Neural cell (in vitro differentiated cells): ENCODE data around the gene BMPR1A. TPM values are rescaled to one million over a fixed set of nuclear protein-coding genes. Genes with fewer than 3 reads are reported as not detected.

ENCODE experiments used
- H2AFZ ChIP-seq: fragments of 200-600, 300-800 bp; sonication (generic), shearing (Covaris generic); 2 replicates; pipeline ENCODE4 v1.6.0; 2014; ENCODE audit warnings: low read depth, mild to moderate bottlenecking, antibody characterized with exemption, low read length, moderate library complexity
- H3F3A ChIP-seq: fragments of 200-600 bp; shearing (Covaris generic); 2 replicates; pipeline ENCODE4 v1.6.1; 2016; ENCODE audit warnings: mild to moderate bottlenecking, moderate library complexity, mixed read lengths, antibody characterized with exemption, low read length; ENCODE audit not compliant: insufficient read depth, poor library complexity, severe bottlenecking
- H3K27ac ChIP-seq: fragments of 200-600, 300-800 bp; sonication (generic), shearing (Covaris generic); 2 replicates; pipeline ENCODE4 v1.5.1; 2014; ENCODE audit warnings: mild to moderate bottlenecking, low read length, moderate library complexity
- H3K27me3 ChIP-seq: fragments of 300-800, 200-600 bp; sonication (generic), shearing (Covaris generic); 2 replicates; pipeline ENCODE4 v1.6.0; 2014; ENCODE audit warnings: mild to moderate bottlenecking, low read depth, low read length, moderate library complexity; ENCODE audit not compliant: insufficient read depth
- H3K36me3 ChIP-seq: fragments of 300-800, 200-600 bp; sonication (generic), shearing (Covaris generic); 2 replicates; pipeline ENCODE4 v1.5.1; 2014; ENCODE audit warnings: mild to moderate bottlenecking, antibody characterized with exemption, low read length, moderate library complexity; ENCODE audit not compliant: insufficient read depth
- H3K4me2 ChIP-seq: fragments of 300-800, 200-600 bp; sonication (generic), shearing (Covaris generic); 2 replicates; pipeline ENCODE4 v1.6.0; 2014; ENCODE audit warnings: mild to moderate bottlenecking, low read length
- H3K4me3 ChIP-seq: fragments of 300-800, 200-600 bp; sonication (generic), shearing (Covaris generic); 2 replicates; pipeline ENCODE4 v1.5.1; 2014; ENCODE audit warnings: mild to moderate bottlenecking, low read length, moderate library complexity
- H3K79me2 ChIP-seq: fragments of 200-600 bp; shearing (Covaris generic); replicated peaks from 2 replicates; pipeline ENCODE4 v1.6.0; 2014; ENCODE audit warnings: mild to moderate bottlenecking, low read length, moderate library complexity; ENCODE audit not compliant: insufficient read depth
- H3K9ac ChIP-seq: fragments of 300-800, 200-600 bp; sonication (generic), shearing (Covaris generic); 2 replicates; pipeline ENCODE4 v1.6.1; 2016; ENCODE audit warnings: mild to moderate bottlenecking, low read length, mixed read lengths
- H3K9me2 ChIP-seq: fragments of 200-600 bp; shearing (Covaris generic); 2 replicates; pipeline ENCODE4 v1.6.1; 2016; ENCODE audit warnings: mild to moderate bottlenecking, low read length, mixed read lengths; ENCODE audit not compliant: insufficient read depth
- H3K9me3 ChIP-seq: fragments of 200-600, 300-800 bp; sonication (generic), shearing (Covaris generic); 2 replicates; pipeline ENCODE4 v1.6.1; 2016; ENCODE audit warnings: mild to moderate bottlenecking, mixed run types, low read length, moderate library complexity, mixed read lengths
- H4K20me1 ChIP-seq: fragments of 200-600 bp; shearing (Covaris generic); 2 replicates; pipeline ENCODE4 v1.6.1; 2016; ENCODE audit warnings: mild to moderate bottlenecking, mixed run types; ENCODE audit not compliant: insufficient read depth
- CTCF ChIP-seq: fragments of 450-650 bp; IDR thresholded peaks from 2 replicates; pipeline ENCODE4 v1.5.1; 2014; ENCODE audit warnings: antibody characterized with exemption, mild to moderate bottlenecking, moderate library complexity; ENCODE audit not compliant: poor library complexity, severe bottlenecking
- EP300 ChIP-seq: fragments of 450-650 bp; conservative IDR thresholded peaks from 2 replicates; pipeline ENCODE4 v1.6.1; 2014; ENCODE audit warnings: antibody characterized with exemption, mild to moderate bottlenecking, moderate library complexity; ENCODE audit not compliant: poor library complexity, severe bottlenecking
- EZH2 ChIP-seq: fragments of 200-600, 300-800 bp; shearing (Covaris generic), sonication (generic); IDR thresholded peaks from 2 replicates; pipeline ENCODE4 v1.6.1; 2014; ENCODE audit warnings: antibody characterized with exemption, low read length, borderline replicate concordance, mild to moderate bottlenecking; ENCODE audit not compliant: insufficient read depth, poor library complexity, severe bottlenecking
- MXI1 ChIP-seq: fragments of 450-650 bp; conservative IDR thresholded peaks from 2 replicates; pipeline ENCODE4 v1.6.1; 2014; ENCODE audit warnings: antibody characterized with exemption, mild to moderate bottlenecking; ENCODE audit not compliant: poor library complexity, severe bottlenecking
- POLR2AphosphoS5 ChIP-seq: IDR thresholded peaks from 2 replicates; pipeline ENCODE4 v1.6.1; 2012
- RAD21 ChIP-seq: fragments of 450-650 bp; conservative IDR thresholded peaks from 2 replicates; pipeline ENCODE4 v1.6.1; 2014; ENCODE audit warnings: antibody characterized with exemption, mild to moderate bottlenecking, moderate library complexity
- REST ChIP-seq: IDR thresholded peaks from 2 replicates; pipeline ENCODE4 v1.6.1; 2012; ENCODE audit warnings: borderline replicate concordance
- SMC3 ChIP-seq: fragments of 450-650 bp; conservative IDR thresholded peaks from 2 replicates; pipeline ENCODE4 v1.6.1; 2014; ENCODE audit warnings: antibody characterized with exemption, mild to moderate bottlenecking, moderate library complexity; ENCODE audit not compliant: poor library complexity
- TAF1 ChIP-seq: IDR thresholded peaks from 2 replicates; pipeline ENCODE4 v1.6.1; 2012; ENCODE audit warnings: low read depth
- polyA plus RNA-seq: library from polyadenylated mRNA; depleted of rRNA; stranded (reverse); fragments of >200 nt; gene quantifications from 2 replicates; pipeline ENCODE4 v1.2.3, GENCODE V29; 2014

BMPR1A gene
- polyA plus RNA-seq, 1 donor from 2014 or later = 29.9 TPM

GRCh38 chr10:86707505-86707904 lies 48.9 kb upstream of the BMPR1A start:
- H3F3A ChIP-seq = no peaks in the 10 kb centered on the region
- H3K9ac ChIP-seq = no peak overlapping the region
- H2AFZ ChIP-seq = no peak overlapping the region
- H3K4me2 ChIP-seq = no peak overlapping the region
- no peaks in the 10 kb centered on the region for H4K20me1 ChIP-seq
- no peaks in the 10 kb centered on the region for H3K36me3 ChIP-seq
- no peak overlapping the region for H3K4me3 ChIP-seq
- no peaks in the 10 kb centered on the region for H3K9me2 ChIP-seq
- H3K79me2 ChIP-seq = no peaks in the 10 kb centered on the region
- peaks cover 5% of the 10 kb centered on the region for H3K27me3 ChIP-seq
- H3K9me3 ChIP-seq = no peaks in the 10 kb centered on the region
- H3K27ac ChIP-seq = no peak overlapping the region
- TF ChIP-seq EZH2 (no peak), REST (no peak), POLR2AphosphoS5 (no peak), CTCF (no peak), EP300 (no peak), RAD21 (no peak), MXI1 (no peak), TAF1 (no peak), SMC3 (no peak)

- Histone ChIP-seq H4K20me1 (no peaks in the 10 kb centered on the region), H3K27ac (no peak overlapping the region), H3K79me2 (no peaks in the 10 kb centered on the region), H3K9ac (no peak overlapping the region), H2AFZ (no peak overlapping the region), H3F3A (no peaks in the 10 kb centered on the region), H3K9me3 (no peaks in the 10 kb centered on the region), H3K36me3 (no peaks in the 10 kb centered on the region), H3K9me2 (no peaks in the 10 kb centered on the region), H3K4me3 (no peak overlapping the region), H3K4me2 (no peak overlapping the region), H3K27me3 (peaks cover 5% of the 10 kb centered on the region)
- TF ChIP-seq EP300 (no peak), EZH2 (no peak), POLR2AphosphoS5 (no peak), REST (no peak), CTCF (no peak), MXI1 (no peak), TAF1 (no peak), SMC3 (no peak), RAD21 (no peak)
Observed at GRCh38 chr10:86708068-86708782, 48.2 kb upstream of the BMPR1A start.
